ENCODE data around the gene MRPS34.
A peak's percentile ranks its signal among the peaks of the same experiment; 100 is the strongest.
"Not testable (repeated sequence)": the region's sequence is repeated elsewhere in the genome, so short reads cannot be mapped to it uniquely, and the experiment has no call there.

MRPS34 gene

DNA sequence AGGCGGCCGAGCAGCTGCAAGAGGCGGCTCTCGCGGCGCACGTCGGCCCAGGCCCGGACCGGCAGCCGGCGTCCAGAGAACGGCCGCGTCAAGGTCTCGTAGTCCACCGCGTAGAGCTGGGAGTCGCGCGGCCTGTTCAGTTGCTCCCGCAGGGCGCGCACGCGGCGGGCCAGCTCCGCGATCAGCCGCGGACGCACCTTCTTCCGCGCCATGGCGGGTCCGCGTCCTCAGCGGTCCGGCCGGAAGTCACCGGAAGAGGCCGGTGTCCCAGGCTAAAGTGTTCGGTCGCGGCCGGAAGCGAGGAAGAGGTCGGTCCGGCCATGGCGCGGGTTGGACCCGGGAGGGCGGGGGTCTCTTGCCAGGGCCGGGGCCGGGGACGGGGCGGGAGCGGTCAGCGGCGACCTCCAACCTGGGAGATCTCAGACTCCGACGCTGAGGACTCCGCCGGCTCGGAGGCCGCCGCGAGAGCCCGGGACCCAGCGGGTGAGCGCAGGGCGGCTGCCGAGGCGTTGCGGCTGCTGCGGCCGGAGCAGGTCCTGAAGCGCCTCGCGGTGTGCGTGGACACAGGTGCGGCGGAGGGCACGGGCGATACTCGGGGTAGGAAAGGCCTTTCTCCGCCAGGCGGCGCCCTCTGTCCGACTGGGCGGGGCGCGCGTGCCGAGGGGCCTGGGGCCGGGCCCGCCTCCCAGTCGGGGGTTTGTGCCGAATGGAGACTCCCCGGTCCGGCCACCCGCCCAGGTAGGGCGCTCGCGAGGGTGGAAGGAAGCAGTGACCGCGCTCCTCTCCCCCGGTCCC, at the start of gene MRPS34:
MRPS34 (minus strand) TSS at position 227 of the 795 bp plus-strand sequence; CDS start at position 212, 15 bp downstream.
- DNase-seq (ENCODE audit: low spot score): peak; percentile 89

DNA sequence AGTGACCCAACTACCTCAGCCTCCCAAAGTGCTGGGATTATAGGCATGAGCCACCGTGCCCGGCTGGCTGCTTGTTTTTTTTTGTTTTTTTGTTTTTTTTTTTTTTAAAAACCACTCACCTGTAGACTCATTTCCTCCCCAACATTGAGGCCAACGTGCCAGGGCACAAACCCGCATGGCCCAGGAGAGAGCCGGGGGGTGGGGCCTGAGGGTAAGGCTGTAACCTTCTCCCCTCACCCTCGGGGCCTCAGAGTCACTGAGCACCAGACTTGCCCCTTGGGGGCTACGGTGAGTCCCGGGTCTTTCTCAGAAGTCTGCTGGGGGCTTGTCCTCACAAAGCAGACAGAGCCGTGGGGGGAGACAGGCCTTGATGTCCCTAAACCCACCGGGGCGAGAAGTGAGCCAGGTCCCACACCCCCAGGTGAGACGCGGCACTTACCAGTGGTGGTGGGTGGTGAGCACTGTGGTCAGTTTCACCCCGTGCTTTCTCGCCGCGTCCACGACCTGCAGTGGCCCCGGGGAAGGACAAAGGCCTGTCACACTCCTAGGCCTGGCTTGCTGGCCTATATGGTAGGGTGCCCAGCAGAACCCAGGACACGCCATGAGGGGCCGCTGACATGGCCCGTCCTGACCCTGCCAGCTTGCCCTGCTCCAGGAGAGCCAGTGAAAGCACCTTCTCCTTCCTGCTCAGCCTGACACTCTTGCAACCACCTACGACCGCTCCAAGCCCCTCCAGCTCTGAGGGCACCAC, 49.1 kb upstream of the MRPS34 start:
- DNase-seq (ENCODE audit: low spot score): no peak

DNA sequence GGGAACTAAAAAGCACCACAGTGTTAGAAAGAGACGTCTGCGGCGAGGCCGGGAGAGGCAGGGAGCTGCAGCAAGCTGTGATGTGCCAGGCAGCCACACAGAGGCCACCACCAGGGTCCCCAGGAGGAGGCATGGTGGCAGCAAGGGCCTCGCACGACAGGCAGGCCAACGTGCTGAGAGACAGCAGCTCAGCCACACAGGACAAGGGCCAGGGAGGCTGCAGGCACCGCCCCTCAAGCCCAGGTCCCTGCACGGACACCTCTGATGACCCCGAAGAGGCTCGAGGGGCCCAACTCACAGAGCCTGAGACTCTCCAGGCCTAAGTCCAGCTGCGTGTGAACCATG, 48.0 kb upstream of the MRPS34 start:
- no peak for DNase-seq (ENCODE audit: low spot score)

DNA sequence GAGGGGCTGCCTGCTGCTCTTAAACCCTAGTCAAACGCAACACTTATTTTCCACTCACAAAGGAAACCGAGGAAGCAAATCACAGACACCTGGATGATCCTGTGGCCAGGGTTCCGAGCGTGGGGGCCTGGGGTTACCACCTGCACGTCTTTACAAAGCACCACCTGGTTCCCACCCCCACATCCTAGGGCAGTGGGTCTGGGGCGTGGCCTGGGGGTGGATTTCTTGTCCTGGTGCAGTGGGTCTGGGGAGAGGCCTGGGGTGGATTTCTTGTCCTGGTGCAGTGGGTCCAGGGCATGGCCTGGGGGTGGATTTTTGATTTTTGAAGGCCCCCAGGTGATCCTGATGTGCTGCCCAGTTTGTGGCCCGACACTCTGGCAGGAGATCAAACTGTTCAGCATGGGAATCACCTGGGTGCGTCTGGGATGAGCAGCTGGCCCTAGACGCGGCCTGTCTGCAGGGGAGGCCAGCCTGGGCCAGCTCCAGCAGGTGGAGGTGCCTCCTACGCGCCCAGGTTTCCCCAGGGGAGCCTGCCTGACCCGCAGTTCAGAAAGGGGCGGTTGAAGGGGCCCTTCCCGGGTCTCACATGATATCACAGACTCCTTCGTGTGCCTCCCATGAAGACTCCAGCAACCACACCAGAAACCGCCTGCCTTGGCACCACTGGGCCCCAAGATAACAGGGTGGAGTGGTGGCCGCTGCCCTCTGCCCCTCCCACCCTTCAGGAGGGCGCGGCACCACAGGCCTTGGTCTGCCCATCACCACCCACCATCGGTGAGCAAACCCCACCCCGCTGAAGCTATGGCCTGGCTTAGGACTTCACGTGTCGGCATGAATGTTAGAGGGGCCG, 47.4 kb upstream of the MRPS34 start:
- no peak for DNase-seq (ENCODE audit: low spot score)

DNA sequence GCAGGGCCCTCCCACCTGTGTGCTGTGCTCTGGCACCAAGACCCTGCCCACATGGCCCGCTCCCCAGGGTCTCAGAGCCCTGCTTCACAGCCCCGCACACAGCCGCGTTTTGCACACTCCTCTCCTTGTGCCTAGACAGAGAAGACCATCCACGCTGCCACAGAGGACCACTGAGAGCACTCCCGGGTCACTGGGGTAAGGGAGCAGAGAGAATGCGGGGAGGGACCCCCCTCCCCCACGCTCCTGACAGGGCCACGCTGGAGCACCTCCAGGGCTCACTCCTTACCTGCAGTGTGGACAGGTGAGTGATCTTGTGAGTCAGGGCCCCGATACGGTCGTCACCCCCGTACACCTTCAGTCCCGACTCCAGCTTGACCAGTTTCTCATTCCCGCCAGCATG, 46.7 kb upstream of the MRPS34 start:
- no peak for DNase-seq (ENCODE audit: low spot score)

DNA sequence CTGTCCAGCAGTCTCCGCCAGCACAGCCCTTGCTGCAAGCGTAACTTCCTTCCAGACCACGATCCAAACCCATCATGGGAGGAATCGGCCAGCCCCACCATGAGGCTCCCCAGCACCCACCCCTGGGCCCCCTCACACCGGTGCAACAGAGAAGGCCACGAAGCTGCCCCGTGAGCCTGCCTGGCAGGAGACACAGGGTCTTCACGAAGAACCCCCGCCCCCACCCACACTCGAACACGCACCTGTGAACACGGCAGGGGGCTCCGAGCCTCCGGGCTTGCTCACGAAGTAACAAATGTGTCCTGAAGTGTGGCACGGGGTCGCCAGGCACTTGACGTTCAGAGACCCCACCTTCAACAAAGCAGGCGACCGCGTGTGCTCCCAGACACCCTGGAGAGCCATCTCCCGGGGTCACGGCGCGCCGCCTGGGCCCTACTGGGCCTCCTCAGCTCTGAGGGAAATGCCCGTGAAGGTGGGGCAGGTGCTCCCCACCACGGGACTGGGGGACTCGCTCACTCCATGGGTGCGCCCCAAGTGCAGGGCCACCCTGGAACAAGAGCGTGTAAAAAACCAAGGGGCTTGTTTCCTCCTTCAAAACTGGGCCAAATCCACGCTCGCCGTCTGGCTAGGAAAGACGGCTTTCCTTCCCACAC, 46.1 kb upstream of the MRPS34 start:
- no peak for DNase-seq (ENCODE audit: low spot score)

DNA sequence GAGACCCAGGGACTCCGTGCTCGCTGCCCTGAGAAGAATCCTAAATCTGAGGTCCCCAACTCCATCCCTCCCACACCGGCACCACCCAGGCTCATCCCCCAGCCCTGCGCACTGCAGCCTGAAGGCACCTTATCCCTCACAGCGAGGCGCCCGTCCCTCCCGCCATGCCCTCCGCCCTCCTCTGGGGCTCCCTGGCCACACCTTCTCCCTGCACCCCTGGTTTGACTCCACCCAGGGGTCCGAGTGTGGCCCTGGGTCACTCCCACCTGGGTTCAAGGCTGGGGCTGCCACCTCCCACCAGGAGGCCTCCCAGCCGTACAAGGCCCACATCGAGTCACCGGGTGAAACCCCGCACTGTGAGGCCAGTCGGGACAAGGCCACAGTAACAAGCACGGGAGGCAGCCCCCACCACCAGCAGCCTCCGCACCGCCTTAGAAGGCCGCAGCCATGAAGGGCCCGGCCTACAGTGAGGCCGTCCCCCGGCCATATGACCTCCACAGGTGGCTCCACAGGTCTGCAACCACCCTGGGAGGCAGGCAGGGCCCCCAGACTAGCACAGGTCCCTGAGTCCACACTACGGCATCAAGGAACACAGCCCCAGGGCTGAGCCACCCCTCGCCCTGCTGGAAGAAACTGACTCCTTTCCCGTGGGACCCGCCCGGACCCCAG, 45.4 kb upstream of the MRPS34 start:
- DNase-seq (ENCODE audit: low spot score): no peak

DNA sequence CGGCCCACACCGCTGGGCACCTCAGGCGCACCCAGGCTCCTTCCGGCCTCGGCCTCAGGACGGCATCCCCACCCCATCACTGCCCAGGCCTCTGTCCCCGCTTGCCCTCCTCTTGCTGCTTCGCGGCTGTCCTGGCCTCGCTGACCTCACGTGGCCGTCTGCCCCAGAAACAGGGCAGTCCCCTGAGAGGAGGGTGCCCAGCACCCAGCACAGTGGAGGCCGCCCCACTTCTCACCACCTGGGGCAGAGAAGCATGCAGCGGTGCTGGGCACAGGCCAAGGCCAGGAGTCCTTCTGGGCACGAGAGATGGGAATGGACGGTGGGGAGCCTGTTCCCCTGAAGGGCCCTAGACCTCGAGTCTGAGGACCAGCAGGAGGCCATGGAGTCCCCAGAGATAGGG, 44.8 kb upstream of the MRPS34 start:
- DNase-seq (ENCODE audit: low spot score): no peak

DNA sequence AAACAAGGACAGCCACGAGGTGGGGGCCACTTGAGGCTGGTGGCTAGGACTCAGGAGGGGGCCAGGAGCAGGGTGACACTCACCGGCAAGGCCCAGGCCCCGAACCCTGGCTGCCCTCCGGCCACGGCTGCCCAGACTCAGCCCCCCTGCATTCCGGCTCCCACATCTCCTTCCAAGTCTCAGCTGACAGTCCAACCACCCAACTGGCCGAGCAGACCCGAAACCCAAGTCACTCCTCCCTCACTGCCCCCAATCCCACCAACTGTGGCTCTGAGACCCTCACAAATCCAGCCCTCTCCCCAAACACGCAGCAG, 44.3 kb upstream of the MRPS34 start:
- DNase-seq (ENCODE audit: low spot score): no peak

DNA sequence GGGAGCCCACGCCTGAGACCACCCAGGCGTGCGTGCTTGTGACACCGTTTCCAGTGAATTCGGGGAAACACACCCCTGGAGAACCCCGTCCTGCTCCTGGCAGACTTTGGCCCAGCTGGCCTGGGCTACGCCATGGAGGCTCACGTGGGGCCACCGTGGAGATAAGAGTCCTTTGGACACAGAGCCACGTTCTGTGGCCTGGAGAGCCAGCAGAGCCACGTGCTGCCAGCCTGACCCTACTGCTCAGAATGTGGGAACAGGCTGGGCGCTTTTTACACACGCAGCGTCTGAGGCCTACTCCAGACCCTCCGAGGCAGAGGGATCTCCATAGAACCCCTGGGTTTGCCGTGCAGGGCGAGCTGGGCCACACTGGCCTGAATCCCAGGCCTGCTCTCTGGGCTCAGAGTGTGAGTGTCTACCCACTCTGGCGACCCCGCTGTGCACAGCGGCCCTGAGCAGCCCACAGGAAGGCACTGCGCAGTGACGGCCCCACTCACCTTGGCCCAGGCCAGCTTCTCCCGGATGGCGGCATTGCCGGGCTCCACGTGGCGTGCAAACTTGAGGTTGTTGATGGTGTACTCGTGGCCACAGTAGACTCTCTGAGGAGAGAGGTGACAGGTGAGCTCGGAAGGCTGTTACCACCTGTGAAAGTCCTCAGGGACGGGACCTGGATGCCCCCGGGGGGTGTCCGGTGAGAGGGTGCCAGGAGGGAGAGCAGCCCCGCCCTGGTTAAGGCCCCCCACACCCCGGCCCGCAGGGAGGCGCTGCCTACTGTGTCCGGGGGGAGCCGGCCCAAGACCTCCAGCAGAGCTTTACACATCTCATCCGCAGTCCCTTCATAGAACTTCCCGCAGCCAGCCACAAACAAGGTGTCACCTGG, 43.7 kb upstream of the MRPS34 start:
- no peak for DNase-seq (ENCODE audit: low spot score)

DNA sequence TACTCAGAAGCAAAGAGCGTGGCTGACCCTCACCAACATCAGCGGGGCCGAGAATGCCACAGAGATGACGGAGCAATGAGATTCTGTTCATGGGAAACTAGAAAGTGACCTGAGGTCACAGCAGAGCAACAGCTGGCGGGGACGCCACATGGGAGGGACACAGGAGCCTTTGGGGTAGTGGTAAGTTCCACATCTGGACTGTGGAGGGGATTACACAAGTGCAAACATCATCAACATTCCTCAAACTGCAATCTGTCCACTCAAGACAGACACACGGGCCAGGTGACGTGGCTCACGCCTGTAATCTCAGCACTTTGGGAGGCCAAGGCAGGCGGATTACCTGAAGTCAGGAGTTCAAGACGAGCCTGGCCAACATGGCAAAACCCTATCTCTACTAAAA, 42.5 kb upstream of the MRPS34 start:
- no peak for DNase-seq (ENCODE audit: low spot score)

DNA sequence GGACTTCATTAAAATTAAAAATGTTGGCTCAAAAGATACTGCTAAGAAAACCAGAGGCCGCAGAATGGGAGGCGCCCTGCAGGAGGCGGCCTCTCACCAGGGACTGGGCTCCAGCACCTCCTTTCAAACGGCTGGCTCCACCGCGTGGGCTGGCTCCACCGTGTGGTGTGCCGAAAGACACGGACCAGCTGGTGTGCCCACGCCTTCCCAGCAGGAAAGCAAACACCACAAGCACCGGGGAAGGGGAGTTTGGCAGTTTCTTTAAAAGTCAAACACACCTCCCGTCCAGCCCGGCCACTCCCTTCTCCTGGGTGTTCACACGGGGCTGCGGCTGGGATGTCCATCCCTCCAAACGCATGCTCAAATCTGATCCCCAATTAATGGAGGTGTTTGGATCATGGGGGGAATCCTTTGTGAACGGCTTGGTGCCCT, 39.8 kb upstream of the MRPS34 start:
- peak; percentile 26 for DNase-seq (ENCODE audit: low spot score)

DNA sequence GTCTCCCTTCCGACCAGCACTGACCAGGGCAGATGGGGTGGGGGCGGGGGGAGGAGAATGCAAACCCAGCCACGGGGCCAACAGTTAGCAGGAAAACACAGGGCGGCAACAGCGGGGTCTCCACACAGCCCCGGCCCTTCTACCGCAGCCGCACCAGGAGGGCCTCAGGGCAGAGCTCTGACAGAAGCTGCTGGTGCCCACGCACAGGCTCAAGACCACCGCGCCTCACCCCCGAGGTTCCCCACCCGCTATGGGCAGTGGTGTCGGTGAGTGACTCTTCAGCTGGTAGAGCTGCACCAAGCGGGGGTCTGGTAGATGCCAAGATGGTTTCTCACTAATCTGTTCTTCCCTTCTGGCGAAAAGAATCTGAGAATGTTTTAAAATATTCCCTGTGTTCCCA, 37.6 kb upstream of the MRPS34 start:
- no peak for DNase-seq (ENCODE audit: low spot score)

DNA sequence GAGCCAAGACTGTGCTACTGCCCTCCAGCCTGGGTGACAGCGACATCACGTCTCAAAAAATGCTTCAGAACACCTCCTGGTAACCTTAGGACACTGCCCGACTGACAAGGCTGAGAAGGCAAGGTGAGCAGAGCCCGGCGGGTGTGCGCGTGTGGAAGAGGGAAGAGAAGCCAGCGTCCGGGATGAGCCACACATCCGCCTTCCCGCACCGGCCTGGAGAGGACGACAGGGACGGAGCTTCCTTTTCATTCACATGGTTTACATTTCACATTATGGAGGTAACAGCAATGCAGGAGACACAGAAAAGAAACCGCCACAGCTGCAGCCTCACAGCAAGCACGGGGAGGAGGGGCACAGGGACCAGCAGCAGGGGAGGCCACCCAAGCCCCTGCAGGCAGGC, 37.2 kb upstream of the MRPS34 start:
- no peak for DNase-seq (ENCODE audit: low spot score)

DNA sequence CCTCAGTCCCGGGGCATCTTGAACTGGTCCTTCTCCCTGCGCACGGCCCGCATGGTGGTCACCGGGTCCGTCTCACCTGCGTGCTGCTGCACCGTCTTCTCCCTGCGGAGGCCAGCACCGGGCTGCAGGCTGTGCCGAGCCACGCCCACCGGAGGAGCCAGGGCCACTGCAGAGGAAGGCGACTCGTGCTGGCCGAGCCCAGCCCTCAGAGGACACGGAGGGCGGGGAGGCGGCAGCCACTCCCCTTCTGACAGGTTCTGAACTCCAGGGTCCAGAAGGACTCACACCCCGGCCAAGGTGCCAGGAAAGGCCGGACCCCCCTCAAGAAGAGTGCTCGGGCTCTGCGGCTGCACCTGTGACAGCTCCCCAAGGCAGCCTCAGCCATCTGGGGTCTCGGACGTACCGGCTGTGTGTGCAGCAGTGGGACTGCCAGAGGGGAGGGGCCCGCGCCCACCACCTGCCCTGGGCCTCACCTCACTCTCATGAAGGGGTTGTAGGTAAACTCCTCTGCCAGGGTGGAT, 36.4 kb upstream of the MRPS34 start:
- no peak for DNase-seq (ENCODE audit: low spot score)

DNA sequence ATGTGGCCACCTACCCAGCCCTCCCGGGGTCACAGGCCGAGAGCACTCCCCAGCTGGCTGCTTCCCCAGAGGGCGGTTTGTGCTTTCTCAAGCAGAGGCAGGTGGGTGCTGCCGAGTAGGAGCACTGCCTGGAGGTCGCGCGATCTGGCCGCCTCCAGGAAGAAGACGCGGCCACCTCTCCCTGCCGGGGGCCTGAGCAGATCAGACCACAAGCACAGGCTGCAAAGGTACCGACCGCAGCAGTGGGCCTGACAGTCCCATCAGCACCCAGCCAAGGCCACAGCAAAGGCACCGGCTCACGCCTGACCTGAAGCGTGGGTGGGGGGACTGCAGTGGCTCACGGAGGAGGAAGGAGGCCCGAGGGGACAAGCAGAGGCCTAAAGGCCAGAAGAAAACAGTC, 35.8 kb upstream of the MRPS34 start:
- DNase-seq (ENCODE audit: low spot score): no peak

DNA sequence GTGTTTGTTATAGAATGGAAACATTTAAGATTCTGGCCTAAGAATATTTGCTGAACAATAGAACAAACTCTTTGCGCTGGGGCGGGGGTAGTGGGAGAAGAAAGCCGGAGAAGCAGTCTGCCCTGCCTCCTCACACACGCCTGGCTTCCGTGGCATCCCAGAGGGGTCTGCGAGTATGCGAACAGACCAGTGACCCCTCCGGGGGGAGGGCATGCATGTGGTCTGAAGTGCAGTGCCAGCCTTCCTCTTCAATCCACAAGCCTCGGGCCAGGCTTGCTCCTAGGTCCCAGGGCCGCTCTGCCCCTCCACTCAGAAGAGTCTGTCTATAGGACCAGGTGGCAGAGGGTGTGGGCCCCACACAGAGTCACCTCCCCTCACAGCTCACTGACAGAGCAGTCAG, 34.7 kb upstream of the MRPS34 start:
- DNase-seq (ENCODE audit: low spot score): no peak

DNA sequence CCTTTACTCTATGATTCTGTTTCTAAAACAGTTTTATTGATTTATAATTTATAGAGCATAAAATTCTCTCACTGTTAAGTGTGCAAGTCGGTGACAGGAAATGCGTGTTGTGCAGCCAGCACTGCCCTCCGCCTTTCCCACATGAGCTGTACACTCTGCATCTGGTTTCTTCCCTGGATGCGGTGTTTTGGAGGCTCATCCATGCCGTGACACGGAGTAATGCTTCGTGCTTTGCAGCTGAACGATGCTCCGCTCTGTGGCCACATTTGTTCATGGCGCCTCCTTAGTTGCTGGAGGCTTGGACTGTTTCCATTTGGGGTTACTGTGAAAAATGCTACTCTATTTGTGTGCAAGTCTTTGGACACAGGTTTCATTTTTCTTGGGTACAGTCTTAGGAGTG, 27.8 kb upstream of the MRPS34 start:
- no peak for DNase-seq (ENCODE audit: low spot score)

DNA sequence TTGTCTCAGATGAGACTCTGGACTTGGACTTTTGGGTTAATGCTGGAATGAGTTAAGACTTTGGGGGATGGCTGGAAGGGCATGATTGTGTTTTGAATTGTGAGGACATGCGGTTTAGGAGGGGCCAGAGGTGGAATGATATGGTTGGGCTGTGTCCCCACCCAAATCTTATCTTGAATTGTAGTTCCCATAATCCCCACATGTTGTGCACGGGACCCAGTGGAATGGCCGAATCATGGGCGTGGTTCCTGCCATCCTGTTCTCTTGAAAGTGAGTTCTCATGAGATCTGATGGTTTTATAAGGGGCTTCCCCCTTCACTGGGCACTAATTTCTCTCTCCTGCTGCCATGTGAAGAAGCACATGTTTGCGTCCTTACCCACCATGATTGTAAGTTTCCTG, 26.3 kb upstream of the MRPS34 start:
- DNase-seq (ENCODE audit: low spot score): not testable (repeated sequence)

DNA sequence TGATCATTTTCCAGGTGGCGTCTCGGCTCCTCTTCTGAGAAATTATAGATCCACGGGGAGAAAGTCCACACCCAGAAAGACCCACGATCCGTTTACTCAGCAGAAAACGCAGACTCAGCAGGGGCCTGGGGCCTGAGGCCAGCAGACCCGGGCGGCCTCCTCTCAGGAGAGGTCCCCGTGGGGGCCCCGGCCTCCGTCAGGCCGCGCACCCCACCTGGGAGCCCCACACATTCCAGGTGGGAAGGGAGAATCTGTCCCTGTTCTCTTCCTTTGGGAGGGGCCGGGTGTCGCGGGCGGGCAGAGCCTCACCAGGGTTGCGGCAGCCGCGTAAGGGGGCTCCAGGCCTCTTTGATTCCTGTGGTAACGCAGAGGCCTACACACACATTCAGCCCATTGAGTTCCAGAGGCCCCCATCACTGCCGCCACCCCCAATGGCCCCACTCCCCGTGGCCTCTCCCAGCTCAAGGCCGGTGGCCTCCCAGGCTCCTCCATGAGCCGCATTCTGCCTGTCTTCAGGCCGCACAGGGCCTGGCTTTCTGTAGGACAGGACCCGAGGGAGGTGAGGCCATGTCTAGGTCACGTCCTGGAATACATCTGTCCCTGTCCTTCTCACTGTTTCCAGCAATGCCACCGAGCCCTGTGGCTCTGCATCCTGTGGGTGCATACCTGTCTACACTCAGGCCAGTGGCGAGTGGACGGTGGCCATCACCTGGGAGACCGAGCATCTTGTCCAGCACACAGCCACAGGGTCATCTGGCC, 22.2 kb upstream of the MRPS34 start:
- no peak for DNase-seq (ENCODE audit: low spot score)
